Loucy (cell line): ENCODE results near the gene GUCY1B1.

Source experiments
- H2AFZ ChIP-seq: fragments of 200-600 bp; sonication (generic); 2 replicates; pipeline ENCODE4 v1.6.0; 2016; ENCODE audit warnings: antibody characterized with exemption, mild to moderate bottlenecking, low read length, moderate library complexity
- H3F3A ChIP-seq: fragments of 200-600 bp; 2 replicates; pipeline ENCODE4 v1.6.0; 2016; ENCODE audit warnings: antibody characterized with exemption, low read depth, mild to moderate bottlenecking
- H3K27me3 ChIP-seq: fragments of 200-600 bp; sonication (generic); 2 replicates; pipeline ENCODE4 v1.6.1; 2014; ENCODE audit warnings: low read length, mild to moderate bottlenecking; ENCODE audit not compliant: insufficient read depth, poor library complexity, severe bottlenecking
- H3K36me3 ChIP-seq: fragments of 200-600 bp; sonication (generic); 2 replicates; pipeline ENCODE4 v1.6.1; 2016; ENCODE audit warnings: low read length; ENCODE audit not compliant: insufficient read depth
- H3K4me1 ChIP-seq: fragments of 200-600 bp; sonication (generic); 2 replicates; pipeline ENCODE4 v1.5.1; 2014; ENCODE audit warnings: low read length, mild to moderate bottlenecking; ENCODE audit not compliant: insufficient read depth, poor library complexity, severe bottlenecking
- H3K4me2 ChIP-seq: fragments of 200-600 bp; sonication (generic); 2 replicates; pipeline ENCODE4 v1.6.0; 2014; ENCODE audit warnings: antibody characterized with exemption, low read length, low read depth, mild to moderate bottlenecking; ENCODE audit not compliant: poor library complexity, severe bottlenecking
- H3K4me3 ChIP-seq: fragments of 200-600 bp; sonication (generic); 2 replicates; pipeline ENCODE4 v1.5.1; 2014; ENCODE audit warnings: low read length, mild to moderate bottlenecking, mixed read lengths; ENCODE audit not compliant: poor library complexity, severe bottlenecking
- H3K79me2 ChIP-seq: fragments of 200-600 bp; sonication (generic); 2 replicates; pipeline ENCODE4 v1.6.1; 2014; ENCODE audit warnings: low read length; ENCODE audit not compliant: insufficient read depth
- H3K9ac ChIP-seq: fragments of 200-600 bp; sonication (generic); 2 replicates; pipeline ENCODE4 v1.6.0; 2014; ENCODE audit warnings: mild to moderate bottlenecking, low read depth, low read length, moderate library complexity; ENCODE audit not compliant: poor library complexity, severe bottlenecking
- H3K9me2 ChIP-seq: fragments of 200-600 bp; sonication (generic); replicated peaks from 2 replicates; pipeline ENCODE4 v1.6.1; 2016; ENCODE audit warnings: low read depth, low read length, mixed read lengths
- H3K9me3 ChIP-seq: fragments of 200-600 bp; sonication (generic); 2 replicates; pipeline ENCODE4 v1.6.1; 2014; ENCODE audit warnings: mild to moderate bottlenecking, antibody characterized with exemption, low read length, low read depth; ENCODE audit not compliant: insufficient read depth
- H4K20me1 ChIP-seq: fragments of 200-600 bp; sonication (generic); 2 replicates; pipeline ENCODE4 v1.6.0; 2014; ENCODE audit warnings: antibody characterized with exemption, low read length, mild to moderate bottlenecking; ENCODE audit not compliant: insufficient read depth, poor library complexity, severe bottlenecking
- EZH2phosphoT487 ChIP-seq: fragments of 200-600 bp; IDR thresholded peaks from 2 replicates; pipeline ENCODE4 v1.6.1; 2018; ENCODE audit warnings: antibody characterized with exemption, mild to moderate bottlenecking, moderate library complexity, borderline replicate concordance
- TF ChIP-seq, protein P1 (sequence below): fragments of 200-600 bp; sonication (generic); conservative IDR thresholded peaks from 2 replicates; pipeline ENCODE4 v1.5.1; 2014; ENCODE audit warnings: mild to moderate bottlenecking, antibody characterized with exemption, low read length

Gene GUCY1B1

DNA sequence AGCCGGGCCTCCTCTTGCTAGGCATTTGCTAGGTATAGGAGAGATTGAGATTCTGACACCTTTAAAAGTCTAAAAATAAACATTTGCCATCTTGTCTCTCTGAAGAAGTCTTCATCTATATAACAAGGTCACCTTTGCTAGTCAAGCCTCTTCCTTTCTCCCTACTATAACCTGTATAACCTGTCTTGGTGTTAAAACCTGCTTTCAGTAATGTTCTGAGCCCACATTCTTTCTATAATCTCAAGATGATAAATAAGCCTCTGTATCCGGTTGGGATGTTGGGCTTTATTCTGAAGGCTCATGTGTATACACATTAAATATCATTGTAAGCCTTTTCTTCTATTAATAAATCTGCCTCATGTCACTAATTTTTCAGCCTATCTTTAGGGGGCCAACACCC lies 97.1 kb downstream of the GUCY1B1 start:
- Histone ChIP-seq H3K36me3 (no peaks in the 10 kb centered on the region), H3K79me2 (no peaks in the 10 kb centered on the region), H3F3A (no peaks in the 10 kb centered on the region), H3K4me1 (no peaks in the 10 kb centered on the region), H3K9me3 (no peaks in the 10 kb centered on the region), H3K27me3 (no peaks in the 10 kb centered on the region), H3K9me2 (no peaks in the 10 kb centered on the region), H2AFZ (no peak overlapping the region), H3K9ac (no peak overlapping the region), H4K20me1 (no peaks in the 10 kb centered on the region), H3K4me3 (no peak overlapping the region), H3K4me2 (no peak overlapping the region)
- TF ChIP-seq, protein P1, sequence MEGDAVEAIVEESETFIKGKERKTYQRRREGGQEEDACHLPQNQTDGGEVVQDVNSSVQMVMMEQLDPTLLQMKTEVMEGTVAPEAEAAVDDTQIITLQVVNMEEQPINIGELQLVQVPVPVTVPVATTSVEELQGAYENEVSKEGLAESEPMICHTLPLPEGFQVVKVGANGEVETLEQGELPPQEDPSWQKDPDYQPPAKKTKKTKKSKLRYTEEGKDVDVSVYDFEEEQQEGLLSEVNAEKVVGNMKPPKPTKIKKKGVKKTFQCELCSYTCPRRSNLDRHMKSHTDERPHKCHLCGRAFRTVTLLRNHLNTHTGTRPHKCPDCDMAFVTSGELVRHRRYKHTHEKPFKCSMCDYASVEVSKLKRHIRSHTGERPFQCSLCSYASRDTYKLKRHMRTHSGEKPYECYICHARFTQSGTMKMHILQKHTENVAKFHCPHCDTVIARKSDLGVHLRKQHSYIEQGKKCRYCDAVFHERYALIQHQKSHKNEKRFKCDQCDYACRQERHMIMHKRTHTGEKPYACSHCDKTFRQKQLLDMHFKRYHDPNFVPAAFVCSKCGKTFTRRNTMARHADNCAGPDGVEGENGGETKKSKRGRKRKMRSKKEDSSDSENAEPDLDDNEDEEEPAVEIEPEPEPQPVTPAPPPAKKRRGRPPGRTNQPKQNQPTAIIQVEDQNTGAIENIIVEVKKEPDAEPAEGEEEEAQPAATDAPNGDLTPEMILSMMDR, result no peak
- TF ChIP-seq EZH2phosphoT487, result no peak
